ENCODE measurements around the gene B4GALT2.

The B4GALT2 gene

GRCh38 chr1:44021581-44022321 lies 42.7 kb downstream of the B4GALT2 start:
- no peak for TF ChIP-seq POLR2A (IDR thresholded peaks at IDR 0.05; ENCODE audit: low read depth, low read length)
- FAIRE-seq (no peak), DNase-seq (ENCODE audit: insufficient read length, low spot score) (no peak)

GRCh38 chr1:44024031-44024902 lies 45.3 kb downstream of the B4GALT2 start:
- TF ChIP-seq POLR2A (IDR thresholded peaks at IDR 0.05; ENCODE audit: low read depth, low read length): no peak
- DNase-seq (ENCODE audit: insufficient read length, low spot score): no peak
- FAIRE-seq: no peak

- TF ChIP-seq POLR2A (IDR thresholded peaks at IDR 0.05; ENCODE audit: low read depth, low read length): no peak
- FAIRE-seq (no peak), DNase-seq (ENCODE audit: insufficient read length, low spot score) (no peak)
These were observed 46.0 kb downstream of the B4GALT2 start for GRCh38 chr1:44024903-44025525.

- TF ChIP-seq POLR2A (IDR thresholded peaks at IDR 0.05; ENCODE audit: low read depth, low read length): no peak
- FAIRE-seq (no peak), DNase-seq (ENCODE audit: insufficient read length, low spot score) (no peak)
These were observed 46.8 kb downstream of the B4GALT2 start for GRCh38 chr1:44025816-44026215.

GRCh38 chr1:44027320-44027719 lies 48.3 kb downstream of the B4GALT2 start:
- FAIRE-seq (no peak), DNase-seq (ENCODE audit: insufficient read length, low spot score) (no peak)
- TF ChIP-seq POLR2A (IDR thresholded peaks at IDR 0.05; ENCODE audit: low read depth, low read length): no peak

- DNase-seq (ENCODE audit: insufficient read length, low spot score): no peak
- no peak for TF ChIP-seq POLR2A (IDR thresholded peaks at IDR 0.05; ENCODE audit: low read depth, low read length)
- no peak for FAIRE-seq
These were observed 50.4 kb downstream of the B4GALT2 start for GRCh38 chr1:44029260-44029910.

- FAIRE-seq: no peak
- peak; percentile 90 for DNase-seq (ENCODE audit: insufficient read length, low spot score)
- TF ChIP-seq POLR2A (IDR thresholded peaks at IDR 0.05; ENCODE audit: low read depth, low read length): peak; percentile 69
These were observed 51.0 kb downstream of the B4GALT2 start for GRCh38 chr1:44029911-44030604.

- DNase-seq (ENCODE audit: insufficient read length, low spot score) (no peak), FAIRE-seq (no peak)
- TF ChIP-seq POLR2A (IDR thresholded peaks at IDR 0.05; ENCODE audit: low read depth, low read length): 0 out of 2 replicates have a peak, but pooled peaks have one; percentile 10
These were observed 51.7 kb downstream of the B4GALT2 start for GRCh38 chr1:44030605-44031251.

- FAIRE-seq (no peak), DNase-seq (ENCODE audit: insufficient read length, low spot score) (no peak)
- no peak for TF ChIP-seq POLR2A (IDR thresholded peaks at IDR 0.05; ENCODE audit: low read depth, low read length)
These were observed 52.5 kb downstream of the B4GALT2 start, which contains the start of gene SLC6A9 for GRCh38 chr1:44031252-44032169. TSS of gene SLC6A9 (minus strand) at chr1:44031462. CDS start at chr1:44024277, 7,185 bp downstream.

GRCh38 chr1:44032170-44032790 lies 53.3 kb downstream of the B4GALT2 start:
- DNase-seq (ENCODE audit: insufficient read length, low spot score): no peak
- TF ChIP-seq POLR2A (IDR thresholded peaks at IDR 0.05; ENCODE audit: low read depth, low read length): no peak
- FAIRE-seq: no peak

- no peak for TF ChIP-seq POLR2A (IDR thresholded peaks at IDR 0.05; ENCODE audit: low read depth, low read length)
- FAIRE-seq (no peak), DNase-seq (ENCODE audit: insufficient read length, low spot score) (no peak)
These were observed 54.1 kb downstream of the B4GALT2 start for GRCh38 chr1:44033041-44033575.

Measured in H54 (cell line).